ENCODE data around the gene SELENON.

The SELENON gene

GRCh38 chr1:25863486-25864262 lies 63.7 kb downstream of the SELENON start:
- no peak for DNase-seq (ENCODE audit: low read depth)
- TF ChIP-seq MAX (IDR thresholded peaks at IDR 0.05; ENCODE audit: low read depth, low read length), result no peak
- no peak for TF ChIP-seq POLR2A (IDR thresholded peaks at IDR 0.05; ENCODE audit: extremely low read depth, insufficient read length)
- TF ChIP-seq CTCF (IDR thresholded peaks at IDR 0.05; ENCODE audit: low read depth, low read length), result no peak
- no peak for TF ChIP-seq MYC (IDR thresholded peaks at IDR 0.05; ENCODE audit: low read depth, low read length)
- no peak overlapping the region for H3K4me3 ChIP-seq (ENCODE audit: low read depth, low read length)

GRCh38 chr1:25864434-25864833 lies 64.4 kb downstream of the SELENON start:
- TF ChIP-seq MYC (IDR thresholded peaks at IDR 0.05; ENCODE audit: low read depth, low read length) (no peak), CTCF (IDR thresholded peaks at IDR 0.05; ENCODE audit: low read depth, low read length) (no peak), POLR2A (IDR thresholded peaks at IDR 0.05; ENCODE audit: extremely low read depth, insufficient read length) (no peak), MAX (IDR thresholded peaks at IDR 0.05; ENCODE audit: low read depth, low read length) (no peak)
- H3K4me3 ChIP-seq (ENCODE audit: low read depth, low read length), result no peak overlapping the region
- DNase-seq (ENCODE audit: low read depth), result no peak

- DNase-seq (ENCODE audit: low read depth), result no peak
- TF ChIP-seq MAX (IDR thresholded peaks at IDR 0.05; ENCODE audit: low read depth, low read length) (no peak), MYC (IDR thresholded peaks at IDR 0.05; ENCODE audit: low read depth, low read length) (no peak), POLR2A (IDR thresholded peaks at IDR 0.05; ENCODE audit: extremely low read depth, insufficient read length) (no peak), CTCF (IDR thresholded peaks at IDR 0.05; ENCODE audit: low read depth, low read length) (no peak)
- no peak overlapping the region for H3K4me3 ChIP-seq (ENCODE audit: low read depth, low read length)
Measured at GRCh38 chr1:25866288-25866687, 66.3 kb downstream of the SELENON start.

- no peak for DNase-seq (ENCODE audit: low read depth)
- TF ChIP-seq MAX (IDR thresholded peaks at IDR 0.05; ENCODE audit: low read depth, low read length) (no peak), CTCF (IDR thresholded peaks at IDR 0.05; ENCODE audit: low read depth, low read length) (no peak)
Measured at GRCh38 chr1:25867210-25867991, 67.4 kb downstream of the SELENON start.

More at GRCh38 chr1:25867210-25867991, 67.4 kb downstream of the SELENON start:
- H3K4me3 ChIP-seq (ENCODE audit: low read depth, low read length), result no peak overlapping the region

All from NB4 (cell line).